Stimulated activated CD4-positive, alpha-beta T cell treated with anti-CD3 and anti-CD28 coated beads, Interleukin-15, amount 100 ng/mL, for 48 hours (primary cell): ENCODE measurements around the gene ZSWIM8.
A peak's percentile ranks its signal among the peaks of the same experiment; 100 is the strongest.
"Not testable (repeated sequence)": the region's sequence is repeated elsewhere in the genome, so short reads cannot be mapped to it uniquely, and the experiment has no call there.

ENCODE experiments used
- DNase-seq, 2 donors: peaks; one replicate each; pipeline ENCODE4 v3.0.0-alpha.2; 2020; ENCODE audit warnings: low read depth in 2 of 2

Gene ZSWIM8, protein sequence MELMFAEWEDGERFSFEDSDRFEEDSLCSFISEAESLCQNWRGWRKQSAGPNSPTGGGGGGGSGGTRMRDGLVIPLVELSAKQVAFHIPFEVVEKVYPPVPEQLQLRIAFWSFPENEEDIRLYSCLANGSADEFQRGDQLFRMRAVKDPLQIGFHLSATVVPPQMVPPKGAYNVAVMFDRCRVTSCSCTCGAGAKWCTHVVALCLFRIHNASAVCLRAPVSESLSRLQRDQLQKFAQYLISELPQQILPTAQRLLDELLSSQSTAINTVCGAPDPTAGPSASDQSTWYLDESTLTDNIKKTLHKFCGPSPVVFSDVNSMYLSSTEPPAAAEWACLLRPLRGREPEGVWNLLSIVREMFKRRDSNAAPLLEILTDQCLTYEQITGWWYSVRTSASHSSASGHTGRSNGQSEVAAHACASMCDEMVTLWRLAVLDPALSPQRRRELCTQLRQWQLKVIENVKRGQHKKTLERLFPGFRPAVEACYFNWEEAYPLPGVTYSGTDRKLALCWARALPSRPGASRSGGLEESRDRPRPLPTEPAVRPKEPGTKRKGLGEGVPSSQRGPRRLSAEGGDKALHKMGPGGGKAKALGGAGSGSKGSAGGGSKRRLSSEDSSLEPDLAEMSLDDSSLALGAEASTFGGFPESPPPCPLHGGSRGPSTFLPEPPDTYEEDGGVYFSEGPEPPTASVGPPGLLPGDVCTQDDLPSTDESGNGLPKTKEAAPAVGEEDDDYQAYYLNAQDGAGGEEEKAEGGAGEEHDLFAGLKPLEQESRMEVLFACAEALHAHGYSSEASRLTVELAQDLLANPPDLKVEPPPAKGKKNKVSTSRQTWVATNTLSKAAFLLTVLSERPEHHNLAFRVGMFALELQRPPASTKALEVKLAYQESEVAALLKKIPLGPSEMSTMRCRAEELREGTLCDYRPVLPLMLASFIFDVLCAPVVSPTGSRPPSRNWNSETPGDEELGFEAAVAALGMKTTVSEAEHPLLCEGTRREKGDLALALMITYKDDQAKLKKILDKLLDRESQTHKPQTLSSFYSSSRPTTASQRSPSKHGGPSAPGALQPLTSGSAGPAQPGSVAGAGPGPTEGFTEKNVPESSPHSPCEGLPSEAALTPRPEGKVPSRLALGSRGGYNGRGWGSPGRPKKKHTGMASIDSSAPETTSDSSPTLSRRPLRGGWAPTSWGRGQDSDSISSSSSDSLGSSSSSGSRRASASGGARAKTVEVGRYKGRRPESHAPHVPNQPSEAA (N-terminal part only)

DNA sequence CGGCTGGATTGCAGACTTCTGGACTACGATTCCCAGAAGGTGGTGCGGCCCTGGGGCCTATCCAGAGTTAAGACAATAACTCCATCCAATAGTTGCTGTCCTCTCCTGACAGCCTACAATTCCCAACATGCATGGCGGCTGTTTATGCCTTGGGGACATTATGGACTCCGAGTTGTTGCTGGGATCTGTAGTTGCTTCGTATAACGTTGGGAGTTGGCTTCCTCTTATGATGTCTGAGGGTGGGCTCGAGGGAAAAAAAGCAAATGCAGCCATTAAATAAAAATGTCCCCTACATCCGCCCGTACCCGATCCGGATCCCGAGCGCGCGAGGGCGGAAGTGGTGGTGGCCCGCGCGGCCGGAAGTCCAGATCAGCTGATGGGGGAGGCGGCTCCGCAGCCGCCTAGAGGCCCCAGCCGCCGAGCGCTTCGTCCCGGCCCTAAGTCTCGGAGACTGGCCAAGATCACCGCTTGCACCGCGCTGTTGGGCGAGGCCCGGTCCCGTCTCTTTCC lies at the start of gene ZSWIM8:
TSS of gene ZSWIM8 (plus strand) at position 396 of the 510 bp plus-strand sequence. CDS start 273 bp downstream, outside the sequence.
- DNase-seq, result peak; percentile 71 to 76

DNA sequence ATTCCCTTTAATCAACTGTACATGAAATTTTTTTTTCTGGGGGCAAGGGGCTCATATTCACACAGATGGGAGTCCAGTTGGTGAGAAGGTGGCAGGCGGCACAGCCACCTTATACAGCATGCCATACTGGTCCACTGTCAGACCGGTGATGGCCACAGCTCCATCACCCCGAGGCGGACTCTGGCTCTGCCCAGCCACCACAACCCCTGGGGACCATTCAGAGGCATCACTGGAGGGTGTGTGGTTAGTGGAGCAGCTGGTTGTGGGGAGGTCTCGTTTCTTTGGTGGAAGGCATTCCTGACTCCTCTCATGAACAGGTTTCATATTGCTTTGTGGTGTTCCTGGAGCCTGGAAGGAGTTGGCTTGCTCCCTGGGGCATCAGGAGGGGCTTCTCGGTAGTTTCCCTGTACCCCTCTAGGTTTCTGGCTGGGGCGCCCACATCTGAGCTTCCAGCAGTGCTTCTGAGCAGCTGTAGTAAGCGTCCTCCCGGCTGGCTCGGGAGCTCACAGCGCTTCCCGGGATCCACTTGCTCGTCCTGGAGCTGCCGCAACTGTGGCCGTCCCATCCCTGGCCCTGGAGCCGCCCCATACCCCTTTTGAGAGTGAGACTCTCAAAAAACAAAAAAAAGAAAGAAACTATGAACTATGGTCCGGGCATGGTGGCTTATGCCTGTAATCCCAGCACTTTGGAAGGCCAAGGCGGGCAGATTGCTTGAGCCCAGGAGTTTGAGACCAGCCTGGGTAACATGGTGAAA lies 44.7 kb upstream of the ZSWIM8 start:
- DNase-seq, result not testable (repeated sequence)

DNA sequence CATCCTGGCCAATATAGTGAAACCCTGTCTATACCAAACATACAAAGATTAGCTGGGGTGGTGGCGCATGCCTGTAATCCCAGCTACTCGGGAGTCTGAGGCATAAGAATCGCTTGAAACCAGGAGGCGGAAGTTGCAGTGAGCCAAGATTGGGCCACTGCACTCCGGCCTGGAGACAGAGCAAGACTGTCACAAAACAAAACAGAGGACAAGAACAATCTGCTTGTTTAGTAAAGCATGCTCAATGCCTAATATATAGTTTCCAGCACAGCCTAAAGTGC lies 43.0 kb upstream of the ZSWIM8 start:
- DNase-seq, result no peak

DNA sequence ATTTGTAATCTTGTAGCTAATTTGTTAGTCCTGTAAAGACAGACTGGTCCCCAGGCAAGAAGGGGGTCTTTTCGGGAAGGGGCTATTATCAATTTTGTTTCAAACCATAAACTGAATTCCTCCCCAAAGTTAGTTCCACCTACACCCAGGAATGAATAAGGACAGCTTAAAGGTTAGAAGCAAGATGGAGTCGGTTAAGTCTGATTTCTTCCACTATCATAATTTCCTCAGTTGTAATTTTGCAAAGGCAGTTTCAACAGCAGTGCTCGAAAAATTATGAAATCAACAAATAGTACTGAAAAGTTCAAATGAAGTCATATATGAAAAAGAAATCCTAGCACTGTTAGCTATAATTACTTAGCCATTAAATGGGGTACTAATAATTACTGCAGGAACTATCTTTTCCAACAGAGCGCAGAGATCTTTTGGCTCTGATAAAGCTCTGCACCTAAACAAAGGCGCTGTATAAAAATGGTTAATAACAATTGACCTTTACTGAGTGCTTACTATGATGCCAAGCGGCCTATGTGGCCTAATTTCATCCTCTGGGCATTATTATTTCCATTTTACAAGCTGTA lies 42.0 kb upstream of the ZSWIM8 start:
- no peak for DNase-seq

DNA sequence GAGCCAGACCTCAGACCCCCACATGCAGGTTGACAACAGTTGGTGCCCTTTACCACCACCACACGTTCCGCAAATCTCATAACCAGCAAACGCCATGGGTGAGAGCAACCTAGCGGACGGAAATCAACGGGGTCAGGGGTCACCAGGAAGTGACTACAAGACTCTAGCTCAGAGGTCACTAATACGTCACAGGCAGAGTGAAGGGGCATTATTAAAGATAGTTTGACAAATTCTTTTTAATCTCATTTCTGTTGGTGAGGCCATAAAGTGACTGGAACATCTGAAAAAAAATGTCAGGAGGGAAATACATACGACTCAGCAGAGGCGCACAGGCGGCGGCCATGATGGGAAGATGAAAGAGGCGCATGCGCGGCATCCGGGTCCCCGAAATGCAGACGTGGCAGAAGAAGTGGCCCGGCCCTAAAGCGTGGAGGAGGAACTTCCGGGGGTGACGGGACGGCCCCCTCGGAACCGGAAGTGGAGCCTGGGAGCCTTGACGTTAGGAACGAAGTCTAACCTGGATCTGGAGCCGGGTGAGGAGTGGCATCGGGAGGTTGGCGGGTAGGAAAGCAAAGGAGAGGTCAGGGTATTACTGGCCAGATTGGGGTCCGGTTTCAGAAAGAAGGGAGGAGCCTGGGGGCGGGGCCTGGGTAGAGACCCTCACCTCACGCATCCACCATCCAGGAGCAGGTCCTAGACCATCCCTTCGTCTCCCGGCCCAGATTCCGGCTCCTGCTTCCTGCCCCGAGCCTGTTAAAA lies 41.3 kb upstream of the ZSWIM8 start, which contains the start of gene SEC24C:
TSS of gene SEC24C (plus strand) at position 468 of the 759 bp plus-strand sequence. CDS start 2,461 bp downstream, outside the sequence.
- peak; percentile 89 to 92 for DNase-seq

DNA sequence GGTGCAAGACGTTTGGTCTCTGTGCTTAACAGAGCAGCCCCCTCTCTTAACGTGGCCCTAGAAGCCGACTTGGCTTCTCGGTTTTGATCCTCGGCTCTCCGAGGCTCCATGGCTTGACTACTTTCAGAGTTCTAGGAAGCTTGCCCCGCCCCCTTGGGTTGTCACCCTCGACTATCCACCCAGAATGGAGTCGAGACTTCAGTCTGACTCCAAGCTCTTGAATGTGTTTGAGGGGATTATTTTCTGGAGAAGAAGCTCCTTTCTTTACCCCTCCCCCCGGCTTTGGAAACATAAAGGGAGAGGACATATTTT lies 40.8 kb upstream of the ZSWIM8 start:
- DNase-seq, result peak in 1 of 2 donors; percentile 55

DNA sequence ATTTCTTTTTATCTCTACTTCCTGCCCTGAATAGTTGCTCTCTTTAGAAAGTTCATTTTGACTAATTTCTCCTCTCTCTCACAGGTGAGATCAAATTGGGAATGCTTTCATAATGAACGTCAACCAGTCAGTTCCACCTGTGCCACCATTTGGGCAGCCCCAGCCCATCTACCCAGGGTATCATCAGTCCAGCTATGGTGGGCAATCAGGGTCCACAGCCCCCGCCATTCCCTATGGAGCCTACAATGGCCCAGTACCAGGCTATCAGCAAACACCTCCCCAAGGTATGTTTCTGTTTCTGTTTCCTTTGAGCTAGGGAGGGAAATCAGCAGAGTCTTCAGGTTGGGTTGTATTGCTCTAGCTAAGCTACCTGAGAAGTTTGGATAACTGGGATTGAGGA lies 38.7 kb upstream of the ZSWIM8 start:
- no peak for DNase-seq

DNA sequence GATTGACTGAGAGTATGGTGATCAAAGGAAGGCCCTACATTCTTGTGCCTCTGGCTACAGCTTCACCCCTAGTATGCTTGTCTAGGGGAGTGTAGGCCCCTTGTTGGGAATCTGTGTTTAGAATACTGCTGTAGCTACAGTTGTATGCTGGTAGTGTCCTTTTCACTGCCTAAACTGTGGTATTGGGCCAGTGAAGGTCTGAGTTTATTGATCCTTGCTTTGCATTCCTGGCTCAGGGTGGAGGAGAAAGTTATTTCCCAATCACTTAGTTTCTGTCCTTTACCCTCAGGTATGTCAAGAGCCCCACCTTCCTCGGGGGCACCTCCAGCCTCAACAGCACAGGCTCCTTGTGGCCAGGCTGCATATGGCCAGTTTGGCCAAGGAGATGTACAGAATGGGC lies 34.6 kb upstream of the ZSWIM8 start:
- no peak for DNase-seq

DNA sequence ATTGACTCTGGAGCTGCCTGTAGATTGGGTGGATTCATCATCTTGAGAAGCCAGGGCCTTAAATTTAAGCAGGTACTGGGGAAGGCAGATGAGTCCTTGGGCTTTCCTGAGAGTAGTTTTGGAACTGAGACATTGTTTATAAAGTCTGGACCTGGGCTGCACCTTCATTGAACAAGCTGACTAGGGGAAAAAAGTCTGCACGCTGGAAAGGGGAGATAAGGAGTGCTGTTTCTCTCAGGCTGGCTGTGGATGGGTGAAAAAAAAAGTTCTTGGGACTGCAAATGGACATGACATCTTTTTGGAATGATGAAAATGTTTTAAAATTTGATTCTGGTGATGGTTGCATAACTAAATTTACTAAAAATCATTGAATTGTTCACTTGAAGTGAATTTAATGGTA lies 29.2 kb upstream of the ZSWIM8 start:
- no peak for DNase-seq

DNA sequence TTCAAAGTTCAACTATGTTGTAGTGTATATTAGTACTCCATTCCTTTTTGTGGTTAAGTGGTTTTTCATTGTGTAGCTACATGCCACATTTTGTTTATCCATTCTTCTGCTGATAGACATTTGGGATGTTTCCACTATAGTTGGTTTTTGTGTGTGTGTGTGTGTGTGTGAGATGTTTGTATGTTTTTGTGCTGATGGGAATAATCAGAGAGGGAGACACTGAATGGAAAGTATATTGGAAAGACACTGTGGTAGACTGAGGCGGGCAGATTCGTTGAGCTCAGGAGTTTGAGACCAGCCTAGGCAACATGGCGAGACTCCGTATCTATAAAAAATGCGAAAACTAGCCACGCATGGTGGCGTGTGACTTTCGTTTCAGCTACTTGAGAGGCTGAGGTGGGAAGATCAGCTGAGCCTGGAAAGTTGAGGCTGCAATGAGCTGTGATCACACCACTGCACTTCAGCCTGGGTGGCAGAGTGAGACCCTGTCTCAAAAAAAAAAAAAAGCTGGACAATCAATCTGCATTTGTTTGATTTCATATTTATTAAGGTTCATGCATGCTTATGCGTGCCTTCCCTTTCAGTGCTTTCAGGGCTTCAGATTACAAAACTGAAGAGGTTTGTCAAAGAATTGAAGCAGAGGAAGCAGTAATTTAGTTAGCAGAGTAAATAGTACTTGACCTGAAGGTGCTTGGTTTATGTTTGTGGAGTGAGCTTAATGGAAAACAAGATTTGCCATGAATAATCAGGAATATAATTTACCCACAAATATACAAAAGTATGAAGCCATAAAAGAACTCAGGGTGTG lies 26.5 kb upstream of the ZSWIM8 start:
- no peak for DNase-seq

DNA sequence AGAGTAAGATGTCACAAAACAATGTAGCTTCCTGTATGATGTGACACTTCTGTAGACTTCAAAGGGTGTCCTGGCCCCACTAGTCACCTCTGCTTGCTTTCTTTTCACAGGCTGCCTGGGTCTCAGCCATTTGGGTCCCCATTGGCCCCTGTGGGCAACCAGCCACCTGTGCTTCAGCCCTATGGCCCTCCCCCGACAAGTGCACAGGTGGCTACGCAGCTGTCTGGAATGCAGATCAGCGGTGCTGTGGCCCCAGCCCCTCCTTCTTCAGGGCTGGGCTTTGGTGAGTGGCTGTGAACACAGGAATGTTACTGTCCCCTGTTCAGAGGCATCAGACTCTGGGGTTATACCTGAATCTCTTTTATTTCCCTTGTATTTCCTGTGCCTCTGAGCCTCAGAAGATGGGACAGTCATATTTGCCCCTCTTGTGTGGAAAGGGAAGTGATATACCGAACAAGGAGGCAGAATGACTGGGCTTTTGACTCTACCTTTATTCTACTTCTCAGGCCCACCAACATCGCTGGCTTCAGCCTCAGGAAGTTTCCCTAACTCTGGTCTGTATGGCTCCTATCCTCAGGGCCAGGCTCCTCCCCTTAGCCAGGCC lies 25.8 kb upstream of the ZSWIM8 start:
- DNase-seq, result no peak

DNA sequence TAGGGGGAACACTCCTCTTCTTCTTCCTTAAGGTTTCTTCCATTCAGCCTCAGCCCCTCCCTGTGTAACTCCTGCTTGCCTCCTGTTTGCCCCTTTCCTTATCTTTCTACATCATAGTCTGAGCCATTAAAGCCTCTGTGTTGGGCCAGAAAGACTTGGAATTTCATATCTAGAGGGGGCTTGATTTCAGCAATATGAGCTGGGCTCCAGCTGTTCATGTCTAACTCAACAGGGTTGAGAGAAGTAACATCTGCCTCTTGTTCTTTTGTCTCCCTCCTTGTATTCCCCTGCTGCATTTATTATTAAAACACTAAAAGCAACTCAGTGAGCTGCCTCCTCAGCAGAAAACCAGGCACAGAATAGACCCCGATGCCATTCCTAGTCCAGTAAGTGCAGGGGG lies 23.6 kb upstream of the ZSWIM8 start:
- no peak for DNase-seq

DNA sequence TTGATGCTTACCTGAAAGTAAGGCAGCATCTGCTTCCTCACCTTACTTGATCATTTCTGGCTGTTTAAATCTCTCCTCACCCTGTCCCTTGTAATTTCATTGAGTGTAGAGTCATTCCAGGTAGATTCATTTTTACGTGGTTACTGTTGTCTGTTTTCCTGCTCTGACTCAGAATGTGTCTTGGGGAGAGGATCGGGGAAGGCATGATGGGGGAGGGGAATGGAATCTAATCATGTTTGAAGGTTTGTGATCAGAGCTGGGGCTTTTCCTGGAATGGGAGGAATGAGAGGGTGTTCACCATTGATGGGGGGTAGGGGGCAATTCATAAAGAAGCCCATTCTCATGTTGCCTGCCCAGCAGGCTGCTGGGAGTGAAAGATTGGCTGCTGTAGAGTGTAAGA lies 22.5 kb upstream of the ZSWIM8 start:
- no peak for DNase-seq

DNA sequence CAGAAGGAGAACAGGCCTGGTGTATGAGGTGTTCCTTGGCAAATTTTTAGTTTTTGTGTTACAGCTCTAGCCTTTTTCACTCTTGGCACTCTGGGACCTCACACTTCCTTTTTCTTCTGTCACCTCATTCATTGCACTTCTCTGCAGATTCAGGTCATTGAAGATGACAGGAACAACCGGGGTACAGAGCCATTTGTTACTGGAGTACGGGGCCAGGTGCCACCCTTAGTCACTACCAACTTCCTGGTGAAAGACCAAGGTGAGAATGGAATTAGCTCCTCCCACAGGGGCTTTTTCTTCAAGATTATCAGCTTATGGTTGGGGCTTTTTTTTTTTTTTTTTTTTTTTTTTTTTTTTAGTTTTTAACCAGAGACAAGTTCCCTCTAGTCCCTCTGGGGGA lies 22.1 kb upstream of the ZSWIM8 start:
- DNase-seq, result no peak

DNA sequence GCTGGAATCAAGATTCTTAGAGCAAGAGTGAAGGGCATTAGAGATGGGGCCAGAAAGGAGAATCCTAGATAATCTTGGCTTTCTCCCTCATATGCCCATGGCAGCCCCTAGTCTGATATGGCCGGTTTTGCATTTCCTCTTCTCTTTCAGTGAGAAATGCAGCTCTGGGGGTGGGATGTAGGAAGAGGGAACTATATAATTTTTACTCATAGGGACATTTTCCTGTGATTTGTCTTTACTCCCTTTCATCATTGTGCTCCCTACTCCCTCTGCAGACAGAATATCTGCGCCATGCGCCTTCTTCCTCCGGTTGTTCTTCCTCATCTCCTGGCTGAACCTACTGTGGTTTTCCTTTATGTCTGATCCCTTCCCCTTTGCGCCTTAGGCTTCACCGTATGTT lies 20.3 kb upstream of the ZSWIM8 start:
- no peak for DNase-seq

DNA sequence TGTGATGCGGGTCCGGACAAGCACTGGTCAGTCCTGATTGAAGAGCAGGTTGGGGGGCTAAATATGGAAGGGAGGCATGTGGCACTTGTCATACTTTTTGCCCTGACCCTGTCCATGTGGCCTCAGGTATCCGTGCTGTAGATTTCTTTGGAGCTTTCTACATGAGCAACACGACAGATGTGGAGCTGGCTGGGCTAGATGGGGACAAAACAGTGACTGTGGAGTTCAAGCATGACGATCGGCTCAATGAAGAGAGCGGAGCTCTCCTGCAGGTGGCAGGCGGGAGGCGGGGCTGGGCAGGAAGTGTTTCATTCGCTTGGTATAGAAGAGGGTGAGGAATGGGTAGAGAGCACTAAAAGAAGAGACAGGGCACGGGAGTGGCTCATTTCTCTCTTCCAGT lies 16.5 kb upstream of the ZSWIM8 start:
- DNase-seq, result peak in 1 of 2 donors; percentile 57

DNA sequence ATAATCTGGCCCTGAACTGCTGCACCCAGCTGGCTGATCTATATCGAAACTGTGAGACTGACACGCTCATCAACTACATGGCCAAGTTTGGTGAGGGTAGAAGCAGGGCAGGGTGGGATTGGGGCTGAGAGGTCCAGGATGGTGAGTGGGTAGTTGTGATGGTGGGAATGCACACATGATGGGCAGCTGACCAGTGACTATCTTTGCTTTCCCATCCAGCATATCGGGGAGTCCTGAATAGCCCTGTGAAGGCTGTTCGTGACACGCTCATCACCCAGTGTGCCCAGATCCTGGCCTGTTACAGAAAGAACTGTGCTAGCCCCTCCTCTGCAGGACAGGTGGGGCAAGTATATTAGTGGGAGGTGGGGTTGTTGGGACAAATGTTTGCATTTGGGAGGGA lies 16.0 kb upstream of the ZSWIM8 start:
- DNase-seq, result no peak

DNA sequence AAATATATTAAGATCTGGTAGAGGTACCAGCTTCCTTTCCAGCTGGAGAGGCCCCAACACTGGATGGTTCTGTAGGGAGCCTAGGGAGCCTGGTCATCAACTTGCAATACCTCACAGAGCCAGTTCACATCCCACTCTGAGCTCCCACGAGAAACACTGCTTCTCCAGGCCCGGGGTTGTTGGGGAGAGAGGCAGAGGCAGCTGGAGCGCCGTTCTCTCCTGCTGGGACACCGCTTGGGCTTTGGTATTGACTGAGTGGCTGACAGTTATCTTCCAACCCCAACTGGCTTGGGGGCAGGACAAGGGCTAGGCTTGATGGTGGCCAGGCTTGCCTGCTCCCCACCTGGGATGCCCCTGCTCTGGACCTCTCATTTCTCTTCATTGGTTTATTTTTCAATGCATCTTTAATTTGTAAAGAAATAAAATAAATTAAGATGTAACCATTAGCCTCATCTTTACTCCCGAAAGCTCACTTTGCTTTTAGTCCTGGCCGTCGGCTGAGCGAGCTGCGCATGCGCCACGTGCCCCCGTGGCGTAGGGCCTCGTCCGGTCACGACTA lies 13.6 kb upstream of the ZSWIM8 start:
- DNase-seq, result peak; percentile 64
